Measurements from ENCODE around the gene RITA1.
A peak's percentile ranks its signal among the peaks of the same experiment; 100 is the strongest.

RITA1 gene

DNA sequence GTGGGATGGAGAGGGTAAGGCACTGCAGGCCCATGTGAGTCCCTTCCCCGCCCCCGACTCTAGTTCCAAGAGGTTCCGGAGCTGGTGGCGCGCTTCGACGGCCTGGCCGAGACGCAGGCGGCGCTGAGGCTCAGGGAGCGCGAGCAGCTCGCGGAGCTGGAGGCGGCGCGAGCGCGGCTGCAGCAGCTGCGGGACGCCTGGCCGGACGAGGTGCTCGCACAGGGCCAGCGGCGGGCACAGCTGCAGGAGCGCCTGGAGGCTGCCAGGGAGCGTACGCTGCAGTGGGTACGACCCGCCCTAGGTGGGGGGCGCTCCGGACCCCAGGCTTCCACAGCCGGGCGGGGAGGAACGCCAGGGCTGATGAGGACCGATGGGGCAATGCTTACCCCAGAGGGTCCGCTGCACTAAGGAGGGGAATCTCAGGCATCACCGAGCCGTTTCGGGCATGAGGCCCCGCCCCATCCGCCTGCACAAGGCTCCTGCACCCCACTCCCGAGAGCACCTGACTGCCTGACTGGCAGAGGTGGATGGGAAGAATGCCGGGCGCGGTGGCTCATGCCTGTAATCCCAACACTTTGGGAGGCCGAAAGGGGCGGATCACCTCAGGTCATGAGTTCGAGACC, 31.1 kb upstream of the RITA1 start:
- no peak for DNase-seq

DNA sequence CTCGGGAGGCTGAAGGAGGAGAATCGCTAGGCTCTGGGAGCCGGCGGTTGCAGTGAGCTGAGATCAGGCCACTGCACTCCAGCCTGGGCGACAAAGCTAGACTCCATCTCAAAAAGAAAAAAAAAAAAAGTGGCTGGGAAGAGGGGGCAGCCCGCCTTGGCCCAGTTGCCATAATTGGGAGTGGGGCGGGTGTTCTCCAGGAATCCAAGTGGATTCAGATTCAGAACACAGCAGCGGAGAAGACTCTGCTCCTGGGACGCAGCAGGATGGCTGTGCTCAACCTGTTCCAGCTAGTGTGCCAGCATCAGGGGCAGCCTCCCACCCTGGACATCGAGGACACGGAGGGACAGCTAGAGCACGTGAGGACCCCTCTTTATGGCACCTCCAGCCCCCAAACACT, 30.5 kb upstream of the RITA1 start:
- DNase-seq = no peak

DNA sequence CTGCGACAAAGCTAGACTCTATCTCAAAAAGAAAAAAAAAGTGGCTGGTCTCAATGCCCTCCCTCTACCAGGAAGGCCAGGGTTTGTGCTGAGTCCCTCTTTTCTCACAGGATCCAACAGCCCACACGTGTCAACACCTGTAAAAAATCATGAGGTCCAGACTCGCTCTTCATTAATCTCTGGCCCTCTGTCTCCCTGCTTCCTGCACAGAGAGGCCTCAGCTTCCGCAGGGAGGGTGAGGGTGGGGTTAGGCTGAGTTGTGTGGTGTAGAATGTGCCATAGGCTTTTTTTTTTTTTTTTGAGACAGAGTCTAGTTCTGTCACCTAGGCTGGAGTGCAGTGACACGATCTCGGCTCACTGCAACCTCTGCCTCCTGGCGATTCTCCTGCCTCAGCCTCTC, 29.9 kb upstream of the RITA1 start:
- DNase-seq = no peak

DNA sequence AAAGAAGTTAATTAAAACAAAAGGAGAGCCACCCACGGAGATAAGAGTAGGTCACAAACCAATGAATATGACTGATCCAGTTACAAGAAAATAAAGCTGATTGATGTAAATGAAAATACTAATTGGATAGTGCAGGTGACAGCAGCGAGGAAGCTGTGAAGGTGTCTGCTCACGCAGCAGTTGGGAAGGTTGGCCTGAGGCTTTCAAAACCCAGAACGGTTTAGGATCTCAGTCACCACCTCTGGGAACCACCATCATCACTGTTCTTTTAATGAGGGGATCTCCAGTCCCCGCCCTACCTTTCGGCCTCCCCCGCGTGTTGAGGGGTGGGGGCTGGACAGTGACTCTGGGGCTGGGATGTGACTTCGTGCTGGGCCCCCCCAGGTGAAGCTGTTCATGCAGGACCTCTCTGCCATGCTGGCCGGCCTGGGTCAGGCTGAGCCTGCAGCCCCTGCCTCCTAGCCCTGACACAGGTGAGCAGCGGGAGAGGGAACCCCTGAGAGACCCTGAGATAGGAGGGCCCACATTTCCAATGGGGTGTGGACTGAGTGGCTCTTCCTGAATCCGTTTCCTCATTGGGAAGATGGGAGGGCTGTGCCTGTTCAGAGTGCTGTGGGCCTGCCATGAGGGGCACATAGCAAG, 28.2 kb upstream of the RITA1 start:
- no peak for DNase-seq

DNA sequence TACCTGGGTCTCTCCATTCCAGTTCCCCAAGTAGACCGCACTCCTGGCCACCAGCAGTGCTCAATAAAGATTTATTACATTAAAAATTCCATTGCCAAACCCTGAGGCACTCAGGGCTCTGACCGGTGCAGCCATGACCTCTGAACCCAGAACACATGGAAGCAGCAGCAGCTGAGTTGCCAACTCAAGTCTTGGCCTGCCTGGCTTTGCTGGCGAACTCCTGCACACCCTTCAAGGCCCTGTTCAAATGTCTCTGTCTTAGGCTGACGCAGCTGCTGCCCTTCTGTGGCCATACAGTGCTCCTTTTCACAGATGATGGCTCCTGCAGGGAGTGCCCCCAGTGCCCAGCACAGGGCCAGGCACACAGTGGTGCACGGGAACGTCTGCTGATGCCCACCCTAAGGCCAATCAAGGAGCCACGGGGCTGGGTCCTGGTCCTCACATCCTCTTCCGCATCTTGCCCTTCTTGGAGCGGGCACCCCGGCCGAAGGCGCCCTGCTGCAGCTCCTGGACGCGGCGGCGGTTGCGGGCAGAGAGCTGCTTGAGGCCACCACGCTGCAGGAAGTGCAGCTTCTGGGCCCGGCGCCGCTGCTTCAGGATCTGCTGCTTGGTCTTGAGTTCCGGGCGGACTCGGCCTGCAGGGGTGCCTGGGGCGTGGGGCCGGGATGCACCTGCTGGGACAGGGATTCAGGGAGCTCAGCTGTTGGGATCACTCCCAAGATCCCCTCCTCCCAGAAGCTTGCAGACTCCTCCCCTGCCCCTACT, 26.9 kb upstream of the RITA1 start:
- no peak for DNase-seq

DNA sequence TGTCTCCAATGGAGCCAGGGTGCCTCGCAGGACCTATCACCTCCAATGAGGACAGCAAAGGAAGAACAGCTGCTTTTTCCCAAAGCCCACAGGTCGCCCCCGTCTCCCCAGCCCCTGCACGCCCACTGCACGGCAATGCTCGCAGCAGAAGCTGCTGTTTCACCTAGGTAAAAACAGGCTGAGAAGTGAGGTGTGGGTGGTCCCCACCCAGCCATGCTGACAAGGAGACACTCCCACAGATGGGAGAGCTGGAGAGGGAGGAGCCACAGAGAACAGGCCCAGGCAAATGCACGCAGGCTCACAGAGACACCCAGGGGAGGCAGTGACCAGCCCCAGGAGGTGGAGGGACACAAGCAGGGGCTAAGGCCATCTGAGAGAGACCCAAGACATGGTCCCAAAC, 25.6 kb upstream of the RITA1 start:
- DNase-seq = no peak

DNA sequence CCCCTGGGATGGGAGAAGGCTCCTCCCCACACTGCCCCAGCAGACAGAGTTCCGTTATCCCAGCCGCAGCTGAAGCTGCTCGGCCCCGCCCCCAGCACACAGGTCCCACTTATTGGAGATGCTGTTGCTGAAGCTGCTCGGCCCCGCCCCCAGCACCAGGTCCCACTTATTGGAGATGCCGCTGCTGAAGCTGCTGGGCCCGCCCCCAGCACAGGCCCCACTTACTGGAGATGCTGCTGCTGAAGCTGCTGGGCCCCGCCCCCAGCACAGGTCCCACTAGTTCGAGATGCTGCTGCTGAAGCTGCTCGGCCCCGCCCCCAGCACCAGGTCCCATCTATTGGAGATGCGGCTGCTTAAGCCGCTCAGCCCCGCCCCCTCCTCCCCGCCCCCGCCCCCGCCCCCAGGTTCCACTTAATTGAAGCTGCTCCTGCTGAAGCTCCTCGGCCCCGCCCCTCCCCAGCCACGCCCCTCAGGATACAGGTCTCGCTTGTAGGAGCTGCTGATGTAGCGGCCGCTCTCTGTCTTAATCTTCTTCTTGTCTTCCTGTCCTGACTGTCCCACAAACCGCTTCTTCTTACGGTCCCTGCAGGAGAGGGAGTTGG, 24.0 kb upstream of the RITA1 start:
- no peak for DNase-seq

DNA sequence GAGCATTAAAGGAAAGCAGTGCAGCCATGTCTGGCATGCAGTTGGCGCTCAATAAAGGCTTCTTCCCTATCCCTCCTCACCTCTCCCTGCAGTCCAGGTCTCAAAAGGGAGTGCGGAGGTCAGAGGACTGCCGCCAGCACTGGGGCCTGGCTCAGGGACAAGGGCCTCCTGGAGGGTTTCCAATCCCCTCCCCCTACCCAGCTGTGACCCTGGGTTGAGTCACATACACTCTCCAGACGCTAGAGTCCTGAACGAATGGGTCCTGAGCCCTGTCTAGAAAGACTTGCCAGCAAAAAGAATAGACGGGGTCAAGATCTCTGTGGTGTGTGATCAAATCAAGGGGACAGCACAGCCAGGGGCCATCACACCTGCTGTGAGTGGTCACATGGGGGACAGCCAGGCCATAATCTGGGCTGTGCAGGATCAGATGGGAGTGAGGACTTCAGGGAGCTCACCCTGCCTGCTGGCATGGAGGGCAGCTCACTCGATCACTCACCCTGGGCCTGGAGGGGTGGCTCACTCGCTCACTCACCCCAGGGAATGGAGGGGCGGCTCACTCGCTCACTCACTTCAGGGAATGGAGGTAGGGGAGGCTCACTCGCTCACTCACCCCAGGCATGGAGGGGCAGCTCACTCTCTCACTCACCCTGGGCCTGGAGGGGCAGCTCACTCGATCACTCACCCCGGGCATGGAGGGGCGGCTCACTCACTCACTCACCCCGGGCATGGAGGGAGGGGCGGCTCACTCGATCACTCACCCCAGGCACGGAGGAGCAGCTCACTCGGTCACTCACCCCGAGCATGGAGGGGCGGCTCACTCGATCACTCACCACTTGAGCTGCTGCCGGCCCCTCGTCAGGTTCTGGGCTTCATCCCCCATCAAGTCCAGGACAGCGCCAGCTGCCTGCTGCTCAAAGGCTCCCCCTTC, 23.2 kb upstream of the RITA1 start:
- DNase-seq = peak; percentile 43

DNA sequence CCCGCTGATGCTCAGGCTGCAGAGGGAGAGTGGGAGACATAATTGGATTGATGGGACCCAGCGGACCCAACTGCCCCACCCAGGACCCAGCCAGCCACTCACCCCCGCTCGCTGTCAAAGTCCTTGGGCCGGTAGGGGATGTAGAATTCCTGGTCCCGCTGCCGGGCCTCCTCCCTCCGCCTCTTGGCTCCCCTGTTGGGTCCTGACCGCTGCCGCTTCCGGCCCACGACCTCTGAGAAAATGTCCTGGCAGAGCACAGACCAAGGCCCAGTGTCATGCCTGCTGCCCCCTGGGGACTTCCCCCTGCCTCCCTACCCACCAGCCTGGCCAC, 22.5 kb upstream of the RITA1 start:
- DNase-seq = no peak

DNA sequence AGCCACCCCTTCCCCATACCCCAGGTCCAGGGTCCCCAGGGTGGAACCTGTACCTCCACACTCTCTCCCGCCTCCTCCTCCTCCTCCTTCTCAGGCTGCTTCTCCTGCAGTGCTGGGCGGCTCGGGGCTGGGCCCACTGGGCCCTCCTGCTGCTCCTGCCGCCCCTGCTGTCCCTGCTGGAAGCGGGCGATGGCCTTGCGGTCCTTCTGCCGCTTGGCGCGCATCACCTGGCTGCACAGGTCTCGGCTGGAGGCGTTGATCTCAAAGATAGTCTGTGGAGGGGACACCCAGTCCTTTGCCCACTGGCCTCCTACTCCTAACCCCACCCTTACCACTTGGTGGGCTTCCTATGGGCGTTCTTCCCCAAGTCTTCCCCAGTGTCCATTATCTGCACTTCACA, 21.5 kb upstream of the RITA1 start:
- no peak for DNase-seq

DNA sequence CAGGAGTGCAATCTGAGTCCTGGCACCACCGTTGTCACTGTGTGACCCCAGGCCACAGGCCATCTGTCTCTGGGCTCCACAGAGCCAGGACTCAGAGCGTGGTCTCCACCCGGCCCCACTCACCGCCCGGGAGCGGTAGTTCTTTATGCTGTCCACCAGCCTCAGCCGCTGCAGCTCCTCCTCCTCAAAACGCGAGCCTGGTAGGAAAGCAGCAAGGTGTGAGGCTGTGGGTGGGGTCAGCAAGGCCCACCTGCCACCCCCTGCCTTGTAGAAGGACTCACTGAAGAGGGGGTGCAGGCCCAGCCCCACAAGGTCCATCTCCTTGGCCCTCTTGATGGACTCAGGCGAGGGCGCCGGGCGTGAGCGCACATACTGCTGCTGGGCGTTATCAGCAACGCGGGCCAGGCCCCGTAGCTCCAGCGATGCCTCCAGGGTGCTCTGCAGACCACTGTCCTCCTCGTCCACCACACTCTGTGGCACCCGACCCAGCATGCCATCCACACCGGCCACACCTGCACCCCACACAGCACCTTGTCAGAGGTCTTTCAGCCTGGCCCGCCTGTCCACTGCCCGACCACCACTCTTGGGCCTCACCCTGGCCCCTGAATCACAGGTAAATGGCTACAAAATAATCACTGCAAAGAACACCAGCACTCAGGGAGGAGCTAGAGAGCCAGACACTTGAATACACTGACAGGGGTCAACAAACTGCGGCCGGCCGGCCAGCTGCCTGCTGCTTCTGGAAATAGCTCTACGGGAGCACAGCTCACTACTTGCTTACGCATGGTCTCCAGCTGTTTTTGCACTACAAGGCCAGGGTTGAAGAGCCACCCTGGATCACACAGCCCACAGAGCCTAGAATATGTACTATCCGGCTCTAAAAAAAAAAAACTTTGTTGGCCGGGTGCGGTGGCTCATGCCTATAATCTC, 19.7 kb upstream of the RITA1 start:
- DNase-seq = no peak

DNA sequence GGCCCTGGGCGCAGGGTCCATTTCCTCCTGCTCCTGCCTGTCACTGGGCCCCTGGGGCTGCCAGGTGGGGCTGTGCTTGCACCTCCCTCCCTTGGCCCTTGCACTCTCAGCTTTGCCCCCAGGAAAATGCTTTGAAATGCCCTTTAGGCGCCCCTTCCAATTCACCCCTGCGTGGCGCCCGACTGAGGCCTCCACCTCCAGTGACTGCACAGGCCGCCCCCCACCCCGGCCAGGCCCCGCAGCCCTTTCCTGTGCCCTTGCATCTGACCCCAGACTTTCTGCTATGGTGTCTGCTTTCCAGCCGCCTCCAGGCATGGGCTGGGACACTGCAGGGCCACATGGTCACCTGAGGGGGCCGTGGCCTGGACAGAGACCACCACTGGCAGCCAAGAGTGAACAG, 17.7 kb upstream of the RITA1 start:
- no peak for DNase-seq

DNA sequence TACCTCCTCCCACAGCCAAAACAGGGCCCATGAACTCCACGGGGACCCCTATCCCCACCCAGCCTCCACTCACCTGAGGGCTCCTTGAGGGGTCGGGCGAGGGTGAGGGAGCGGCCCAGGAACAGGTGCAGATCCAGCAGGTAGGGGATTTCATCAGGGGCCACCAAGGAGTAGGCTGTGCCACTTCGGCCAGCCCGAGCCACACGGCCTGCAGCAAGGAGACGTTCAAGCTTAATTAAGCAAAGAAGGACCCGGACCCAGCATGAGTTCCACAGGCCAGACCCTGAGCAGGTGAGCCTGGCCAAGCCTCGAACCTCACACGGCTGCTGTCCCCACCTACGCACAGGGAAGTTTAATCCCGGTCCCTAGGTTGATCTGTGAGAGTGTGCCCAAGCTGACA, 15.8 kb upstream of the RITA1 start:
- no peak for DNase-seq

DNA sequence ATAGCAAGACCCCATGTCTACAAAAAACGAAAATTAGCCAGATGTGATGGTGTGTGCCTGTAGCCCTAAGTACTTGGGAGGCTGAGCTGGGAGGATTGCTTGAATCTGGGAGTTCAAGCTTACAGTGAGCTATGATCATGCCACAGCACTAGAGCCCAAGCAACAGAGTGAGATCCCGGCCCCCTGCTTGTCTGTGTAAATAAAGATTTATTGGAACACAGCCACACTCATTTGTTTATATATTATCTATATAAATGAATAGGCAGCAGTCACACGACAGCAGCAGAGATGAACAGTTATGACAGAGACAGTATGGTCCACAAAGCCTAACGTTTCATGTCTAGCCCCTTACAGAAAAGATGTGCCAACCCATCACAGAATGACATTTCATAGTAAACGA, 15.1 kb upstream of the RITA1 start:
- DNase-seq = no peak

DNA sequence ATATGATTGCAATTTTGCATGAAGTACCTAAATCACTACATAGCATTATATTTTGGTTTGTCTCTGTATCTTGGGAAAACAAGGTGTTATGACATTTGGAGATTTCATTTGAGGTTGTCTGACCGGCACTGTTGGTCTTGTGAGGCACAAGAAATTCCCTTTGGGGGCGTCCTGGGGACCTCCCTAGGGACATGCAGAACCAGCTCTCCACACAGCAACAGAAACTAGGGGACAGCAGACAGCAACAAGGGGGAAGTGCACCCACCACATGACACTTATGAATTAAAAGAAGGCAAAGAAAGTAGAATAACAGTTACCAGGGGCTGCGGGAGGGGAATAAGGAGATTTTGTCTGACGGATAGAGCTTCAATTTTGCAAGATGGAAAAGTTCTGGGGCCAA, 14.6 kb upstream of the RITA1 start:
- no peak for DNase-seq

DNA sequence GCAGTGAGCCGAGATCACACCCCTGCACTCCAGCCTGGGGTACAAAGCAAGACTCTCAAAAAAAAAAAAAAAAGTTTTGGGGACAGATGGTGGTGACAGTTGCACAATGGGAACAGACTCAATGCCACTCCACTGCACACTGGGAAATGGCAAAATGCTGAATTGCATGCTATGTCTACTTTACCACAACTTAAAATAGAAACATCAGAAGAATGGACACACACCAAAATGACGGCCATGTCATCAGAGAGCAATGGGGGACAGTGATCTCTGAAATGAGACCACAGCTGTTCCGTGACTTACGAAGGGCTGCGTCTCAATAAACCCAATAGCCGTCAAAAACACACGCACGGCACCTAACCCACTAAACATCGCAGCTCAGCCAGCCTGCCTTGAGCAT, 14.0 kb upstream of the RITA1 start:
- DNase-seq = no peak

DNA sequence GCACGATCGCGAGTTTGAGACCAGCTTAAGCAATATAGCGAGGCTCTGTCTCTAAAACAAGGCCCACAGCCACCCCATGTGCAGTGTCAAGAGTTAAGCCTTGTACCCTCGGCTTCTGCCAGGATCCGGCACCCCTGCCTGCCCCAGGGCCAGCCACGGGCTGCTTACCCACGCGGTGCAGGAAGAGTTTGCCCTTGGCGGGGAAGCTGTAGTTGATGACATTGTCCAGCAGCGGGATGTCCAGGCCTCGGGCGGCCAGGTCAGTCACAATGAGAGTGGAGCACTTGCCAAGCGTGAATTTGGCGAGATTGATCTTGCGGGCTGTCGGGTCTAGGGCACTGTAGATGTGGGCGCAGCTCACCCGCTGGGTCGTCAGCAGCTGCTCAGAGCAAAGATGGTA, 13.3 kb upstream of the RITA1 start:
- no peak for DNase-seq

DNA sequence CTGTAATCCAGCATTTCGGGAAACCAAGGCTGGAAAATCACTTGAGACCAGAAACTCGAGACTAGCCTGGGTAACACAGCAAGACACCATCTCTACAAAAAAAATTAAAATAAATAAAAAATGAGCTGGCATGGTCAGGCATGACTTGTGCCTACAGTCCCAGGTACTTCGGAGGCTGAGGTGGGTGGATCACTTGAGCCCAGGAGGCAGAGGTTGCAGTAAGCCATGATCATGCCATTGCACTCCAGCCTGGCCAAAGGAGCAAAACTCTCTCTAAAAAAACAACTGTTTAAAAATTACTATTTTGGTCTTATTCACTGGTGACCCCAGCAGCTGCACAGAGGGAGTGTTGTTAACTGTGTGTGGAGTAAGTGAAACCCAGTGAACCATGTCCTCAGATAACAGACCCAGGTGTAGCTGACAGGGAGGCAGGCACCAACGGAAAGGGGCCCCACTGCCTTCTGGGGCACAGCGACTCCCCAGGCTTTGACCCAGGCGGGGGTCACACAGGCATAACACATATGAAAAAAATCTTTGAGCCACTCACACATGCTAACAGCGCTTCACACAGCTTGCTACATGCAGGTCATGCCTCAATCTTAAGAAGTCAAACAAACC, 12.3 kb upstream of the RITA1 start:
- no peak for DNase-seq

DNA sequence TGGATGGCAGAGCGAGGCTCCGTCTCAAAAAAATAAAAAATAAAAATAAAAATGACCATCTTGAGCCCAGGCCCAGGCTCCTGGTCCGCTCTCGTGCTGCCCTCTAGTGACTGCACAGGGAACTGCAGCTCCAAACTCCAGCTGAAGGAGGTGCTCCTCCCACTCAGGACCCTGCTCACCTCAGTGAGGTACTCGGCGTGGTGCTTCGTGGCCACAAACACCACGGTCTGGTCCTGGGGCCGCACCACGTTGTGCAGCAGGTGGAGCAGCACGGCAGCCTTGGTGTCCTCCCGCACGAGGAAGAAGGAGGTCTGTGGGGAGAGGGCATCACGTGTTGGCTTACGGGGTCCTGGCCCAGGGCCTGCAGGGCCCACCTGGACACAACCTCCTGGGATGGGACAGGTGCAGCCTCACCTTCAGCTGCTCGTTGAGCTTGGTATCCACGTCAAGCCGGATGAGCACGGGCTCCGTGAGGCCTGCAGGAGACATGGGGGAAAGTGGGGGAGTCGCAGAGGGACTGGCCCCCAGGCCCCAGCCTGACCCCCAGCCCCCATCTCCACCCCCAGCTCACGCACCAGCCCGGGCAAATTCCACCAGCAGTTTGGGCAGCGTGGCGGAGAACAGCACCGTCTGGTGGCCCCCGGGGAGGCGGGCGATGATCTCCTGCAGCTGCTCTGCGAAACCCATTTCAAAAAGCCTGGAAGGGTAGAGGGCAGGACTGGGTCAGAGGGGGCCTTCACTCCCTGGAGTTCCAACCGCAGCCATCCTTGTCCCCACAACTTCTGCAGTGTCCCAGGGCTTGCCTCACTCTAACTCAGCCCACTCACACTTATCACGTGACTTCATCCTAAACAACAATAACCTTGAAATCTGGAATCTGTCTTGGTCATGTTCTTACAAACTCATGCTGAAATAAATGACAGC, 10.8 kb upstream of the RITA1 start:
- peak; percentile 54 for DNase-seq

DNA sequence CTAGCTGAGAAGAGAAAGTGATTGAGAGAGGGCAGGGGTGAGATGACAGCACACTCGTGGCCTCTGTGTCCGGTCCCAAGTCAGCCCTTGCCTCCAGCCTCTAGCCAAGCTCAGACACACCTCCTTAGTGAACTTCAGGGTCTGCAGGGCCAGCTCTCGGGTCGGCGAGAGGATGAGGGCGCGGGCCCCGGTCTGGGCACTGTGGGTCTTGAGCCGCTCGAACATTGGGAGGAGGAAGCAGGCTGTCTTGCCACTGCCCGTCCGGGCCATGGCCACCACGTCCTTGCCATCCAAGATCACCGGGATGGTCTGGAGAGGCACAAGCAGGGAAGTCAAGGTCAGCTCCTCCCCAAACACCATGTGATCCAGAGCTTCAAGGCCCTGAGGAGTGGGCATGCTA, 6.5 kb upstream of the RITA1 start:
- no peak for DNase-seq

Data from fibroblast of skin of scalp (primary cell).